Fibroblast of gingiva (primary cell): ENCODE results near the gene LRRC37A.
A peak's percentile ranks its signal among the peaks of the same experiment; 100 is the strongest.
"Not testable (repeated sequence)": the region's sequence is repeated elsewhere in the genome, so short reads cannot be mapped to it uniquely, and the experiment has no call there.

Experiments
- DNase-seq: peaks from one replicate; pipeline ENCODE4 v3.0.0-alpha.2; 2011; ENCODE audit warnings: low read depth

The LRRC37A gene

DNA sequence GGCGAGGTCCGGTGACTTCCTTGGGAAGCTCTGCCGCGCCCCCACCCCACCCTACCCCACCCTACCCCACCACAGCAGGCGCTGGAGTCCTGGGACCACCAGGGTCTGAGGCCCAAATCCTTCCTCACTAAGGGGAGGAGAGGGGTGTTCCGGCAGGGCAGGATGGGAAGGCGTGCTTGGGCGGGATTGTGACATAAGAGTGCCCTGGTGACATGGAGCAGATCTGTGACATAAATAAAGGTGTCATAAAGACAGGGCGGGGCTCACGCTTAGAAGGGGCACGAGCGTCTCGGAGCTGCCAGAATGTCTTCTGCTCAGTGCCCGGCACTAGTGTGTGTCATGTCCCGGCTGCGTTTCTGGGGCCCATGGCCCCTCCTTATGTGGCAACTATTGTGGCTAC is at the start of gene LRRC37A:
TSS of gene LRRC37A (plus strand) at position 301 of the 400 bp plus-strand sequence. CDS start at position 304, 3 bp downstream.
- not testable (repeated sequence) for DNase-seq

DNA sequence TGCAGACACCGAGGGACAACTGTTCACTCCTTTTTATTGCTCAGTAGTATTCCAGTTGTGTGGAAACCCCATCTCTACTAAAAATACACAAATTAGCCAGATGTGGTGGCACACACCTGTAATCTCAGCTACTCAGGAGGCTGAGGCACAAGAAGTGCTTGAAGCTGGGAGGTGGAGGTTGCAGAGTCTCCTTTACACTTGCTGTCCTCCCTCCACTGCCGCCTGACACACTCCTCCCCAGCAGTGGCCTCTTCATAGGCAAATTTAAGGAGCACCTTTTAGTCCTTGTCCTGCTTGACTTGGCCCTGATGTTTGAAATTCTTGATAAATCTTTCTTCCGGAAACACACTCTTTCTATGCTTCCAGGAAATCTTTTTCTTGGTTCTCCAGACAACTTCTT is 45.8 kb upstream of the LRRC37A start:
- not testable (repeated sequence) for DNase-seq

DNA sequence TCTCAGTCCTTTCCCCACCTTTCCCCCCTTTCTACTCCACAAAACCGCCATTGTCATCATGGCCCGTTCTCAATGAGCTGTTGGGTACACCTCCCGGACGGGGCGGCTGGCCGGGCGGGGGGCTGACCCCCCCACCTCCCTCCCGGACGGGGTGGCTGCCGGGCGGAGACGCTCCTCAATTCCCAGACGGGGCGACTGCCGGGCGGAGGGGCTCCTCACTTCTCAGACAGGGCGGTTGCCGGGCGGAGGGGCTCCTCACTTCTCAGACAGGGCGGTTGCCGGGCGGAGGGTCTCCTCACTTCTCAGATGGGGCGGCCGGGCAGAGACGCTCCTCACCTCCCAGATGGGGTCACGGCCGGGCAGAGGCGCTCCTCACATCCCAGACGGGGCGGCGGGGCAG is 42.1 kb upstream of the LRRC37A start:
- DNase-seq, result not testable (repeated sequence)

DNA sequence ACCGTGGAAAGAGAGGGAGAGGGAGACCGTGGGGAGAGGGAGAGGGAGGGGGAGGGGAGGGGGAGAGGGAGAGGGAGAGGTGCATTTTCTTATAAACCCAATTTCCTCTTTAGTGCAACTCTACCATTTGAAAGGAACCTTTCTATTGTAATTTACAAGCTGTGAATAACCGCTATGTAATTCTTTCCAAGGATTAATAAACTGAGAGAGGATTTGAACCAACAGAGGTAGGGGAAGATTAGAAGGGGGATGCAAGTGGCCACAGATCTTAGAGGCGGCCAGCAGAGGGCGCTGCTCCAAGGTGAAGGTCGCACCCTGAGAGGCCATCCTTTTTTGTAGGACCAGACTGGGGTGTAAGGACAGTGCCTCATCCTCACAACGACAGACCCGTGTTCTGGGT is 41.2 kb upstream of the LRRC37A start:
- DNase-seq, result peak; percentile 16

DNA sequence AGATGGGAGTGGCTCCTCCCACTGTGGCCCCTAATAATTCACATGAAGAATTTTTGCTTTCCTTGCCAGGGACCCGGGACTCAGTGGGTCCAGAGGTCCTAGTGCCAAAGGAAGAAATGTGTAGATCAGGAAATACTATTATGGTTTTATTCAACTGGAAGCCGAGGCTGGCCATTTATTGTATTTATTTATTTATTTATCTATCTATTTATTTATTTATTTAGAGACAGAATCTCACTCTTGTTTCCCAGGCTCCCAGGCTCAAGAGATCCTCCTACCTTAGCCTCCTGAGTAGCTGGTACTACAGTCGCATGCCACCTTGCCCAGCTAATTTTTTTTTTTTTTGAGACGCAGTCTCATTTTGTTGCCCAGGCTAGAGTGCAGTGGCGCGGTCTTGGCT is 40.7 kb upstream of the LRRC37A start:
- not testable (repeated sequence) for DNase-seq

DNA sequence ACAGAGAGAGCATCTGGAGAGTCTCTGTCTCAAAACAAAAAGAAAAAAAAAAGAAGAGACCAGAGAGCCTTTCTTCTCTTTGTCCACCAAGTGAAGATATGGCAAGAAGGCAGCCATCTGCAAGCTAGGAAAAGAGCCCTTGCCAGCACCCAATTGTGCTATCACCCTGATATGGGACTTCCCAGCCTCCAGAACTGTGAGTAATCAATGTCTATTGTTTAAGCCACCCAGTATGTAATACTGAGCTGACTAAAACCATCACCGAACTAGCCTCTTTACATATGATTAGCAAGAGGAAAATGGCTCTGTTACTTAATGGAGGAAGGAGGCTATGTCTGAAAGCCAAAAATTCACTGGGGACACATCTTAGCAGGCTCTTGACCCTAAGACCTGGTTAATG is 38.6 kb upstream of the LRRC37A start:
- not testable (repeated sequence) for DNase-seq

DNA sequence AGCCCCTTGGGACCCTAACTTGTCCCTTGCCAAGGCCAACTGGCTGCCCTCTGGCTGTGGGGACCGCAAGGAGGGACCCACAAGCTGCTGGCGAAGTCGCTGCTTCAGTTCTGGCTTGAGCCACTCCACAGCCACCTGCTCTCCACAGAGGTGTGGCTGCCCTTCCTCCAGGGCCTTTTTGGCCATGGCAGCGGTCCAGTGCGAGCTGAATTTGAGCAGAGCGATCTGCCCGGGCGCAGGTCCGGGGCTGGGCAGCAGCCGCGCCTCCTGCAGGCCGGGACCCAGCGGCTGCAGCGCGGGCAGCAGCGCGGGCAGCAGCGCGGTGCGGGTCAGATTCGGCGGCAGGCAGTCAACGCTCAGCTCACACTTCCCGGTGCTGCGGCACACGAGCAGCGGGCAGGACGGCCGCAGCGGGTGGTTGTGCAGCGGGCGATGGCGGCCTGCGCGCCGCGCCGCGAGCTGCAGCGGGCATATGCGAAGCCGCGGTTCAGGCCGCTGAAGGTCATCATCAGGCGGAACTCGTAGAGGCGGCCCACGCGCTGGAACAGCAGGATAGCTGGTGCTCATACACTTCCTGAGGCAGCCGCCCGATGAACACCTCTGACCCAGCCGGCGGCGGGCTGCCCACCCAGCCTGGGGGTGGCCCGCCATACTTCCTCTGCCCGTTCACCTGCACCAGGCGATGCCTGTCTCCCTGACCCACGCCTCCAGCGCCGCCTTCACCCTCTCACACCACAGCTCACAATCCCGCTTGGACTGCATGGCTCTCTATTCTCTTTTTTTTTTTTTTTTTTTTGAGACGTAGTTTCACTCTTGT is 34.9 kb upstream of the LRRC37A start:
- not testable (repeated sequence) for DNase-seq

DNA sequence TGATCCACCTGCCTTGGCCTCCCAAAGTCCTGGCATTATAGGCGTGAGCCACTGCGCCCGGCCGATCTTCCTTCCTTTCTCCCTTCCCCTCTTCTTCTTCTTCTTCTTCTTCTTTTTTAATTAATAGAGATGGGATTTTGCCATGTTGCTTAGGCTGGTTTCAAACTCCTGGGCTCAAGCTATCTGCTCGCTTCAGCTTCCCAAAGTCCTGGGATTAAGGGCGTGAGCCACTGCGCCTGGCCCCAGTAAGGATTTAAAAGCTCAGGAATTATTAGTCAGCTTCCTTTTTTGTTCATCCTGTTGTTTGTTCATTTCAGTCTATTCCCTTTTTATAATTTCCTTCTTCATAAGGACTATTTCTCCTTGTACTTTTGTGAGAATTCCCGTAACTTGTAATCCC is 32.7 kb upstream of the LRRC37A start:
- no peak for DNase-seq

DNA sequence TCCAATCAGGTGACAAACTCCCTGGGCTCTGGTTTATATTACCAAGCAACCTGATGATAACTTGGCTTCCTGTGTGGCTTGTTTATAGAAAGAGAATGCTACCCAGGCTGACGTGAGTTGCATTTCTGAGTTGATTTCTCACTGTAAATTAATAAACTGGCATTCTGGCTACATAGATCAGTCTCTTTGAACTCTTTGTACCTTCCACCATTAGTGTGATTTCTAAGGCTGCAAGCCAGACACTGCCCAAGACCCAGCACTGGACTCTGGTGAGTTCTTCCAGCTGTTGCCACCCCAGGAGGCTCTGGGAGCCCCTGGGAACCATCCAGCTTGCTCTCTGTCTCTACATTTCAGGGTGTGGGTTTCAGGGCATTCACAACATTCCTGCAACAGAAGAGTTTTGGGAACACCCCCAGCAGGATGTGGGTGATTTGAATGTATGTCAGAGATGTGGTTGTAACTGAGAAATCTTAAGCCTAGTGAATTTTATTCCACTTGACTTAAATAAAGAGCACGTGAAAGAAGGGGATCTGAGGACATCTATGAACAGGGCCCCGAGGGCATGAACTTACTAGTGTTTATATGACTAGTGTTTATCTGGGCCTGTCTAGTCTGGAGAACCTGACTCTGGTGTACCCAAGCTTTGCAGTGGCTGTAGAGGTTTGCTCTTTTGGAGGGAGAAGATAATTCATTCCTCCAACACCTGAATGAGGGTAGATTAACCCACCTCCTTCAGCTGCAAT is 30.3 kb upstream of the LRRC37A start:
- DNase-seq, result peak; percentile 63

DNA sequence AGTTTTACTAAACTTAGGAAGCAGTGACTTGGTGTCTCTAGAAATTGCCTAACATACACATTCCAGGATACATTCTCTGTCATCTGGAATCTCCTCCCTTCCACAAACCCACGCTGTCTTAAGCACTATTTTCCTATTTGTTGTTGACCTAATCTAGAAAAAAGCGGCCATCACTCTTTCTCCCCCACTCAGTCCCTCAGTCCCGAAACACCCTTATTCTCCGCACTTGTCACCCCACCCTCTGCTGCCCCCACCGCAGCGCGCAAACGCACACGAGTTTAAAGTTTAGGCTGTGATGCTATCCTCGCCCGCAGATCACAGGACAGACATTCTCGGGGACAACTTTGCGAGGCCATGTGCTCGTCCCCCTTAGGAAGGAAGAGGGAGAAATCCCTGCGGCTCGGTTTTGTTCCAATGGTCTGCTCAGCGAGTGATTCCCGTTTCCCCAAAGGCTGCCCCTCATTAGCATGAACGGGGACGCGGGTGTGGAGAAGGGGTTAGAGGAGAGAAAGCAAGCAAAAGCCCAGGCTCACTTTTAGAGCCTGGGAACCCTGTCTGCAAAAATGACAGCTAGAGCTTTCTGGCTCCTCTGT is 28.8 kb upstream of the LRRC37A start:
- peak; percentile 34 for DNase-seq

DNA sequence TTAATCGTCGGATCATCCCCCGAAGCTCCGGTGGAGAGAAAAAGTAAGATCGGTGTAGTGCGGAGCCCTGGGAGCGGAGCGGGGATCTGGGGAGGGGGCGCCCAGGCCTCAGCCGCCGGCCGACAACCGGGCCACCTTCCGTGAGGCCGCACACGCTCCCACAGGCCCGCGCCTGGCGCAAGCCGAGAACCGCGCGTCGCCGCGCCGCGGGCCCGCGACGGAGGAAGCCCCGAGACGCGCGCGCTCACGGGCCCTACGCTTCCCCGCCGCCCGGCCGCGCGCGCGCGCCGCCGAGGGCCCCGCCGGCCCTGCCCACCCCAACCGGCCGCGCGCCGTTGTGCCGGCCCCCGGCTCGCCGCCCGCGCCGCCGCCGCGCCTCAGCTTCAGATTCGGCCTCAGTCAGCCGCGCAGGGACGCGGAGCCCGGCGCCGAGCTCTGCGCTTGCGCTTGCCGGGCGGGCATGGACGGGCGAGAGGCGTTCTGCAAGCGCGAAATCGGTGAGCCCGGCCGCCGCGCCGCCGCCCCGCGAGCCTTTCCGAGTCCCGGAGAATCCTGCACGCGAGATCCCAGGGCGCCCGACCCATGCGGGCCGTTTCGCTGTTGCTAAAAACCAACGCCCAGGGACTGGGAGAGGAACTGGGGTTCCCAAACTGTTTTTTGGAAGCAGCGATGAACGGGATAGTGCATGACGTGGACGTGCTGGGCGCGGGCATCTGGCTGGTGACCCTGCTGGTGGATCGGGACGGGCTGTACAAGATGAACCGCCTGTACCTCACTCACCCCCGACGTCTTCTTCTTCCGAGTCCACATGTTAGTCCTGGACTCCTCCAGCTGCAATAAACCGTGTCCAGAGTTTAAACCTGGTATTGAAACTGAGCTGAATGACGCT is 28.0 kb upstream of the LRRC37A start:
- DNase-seq, result peak; percentile 82

DNA sequence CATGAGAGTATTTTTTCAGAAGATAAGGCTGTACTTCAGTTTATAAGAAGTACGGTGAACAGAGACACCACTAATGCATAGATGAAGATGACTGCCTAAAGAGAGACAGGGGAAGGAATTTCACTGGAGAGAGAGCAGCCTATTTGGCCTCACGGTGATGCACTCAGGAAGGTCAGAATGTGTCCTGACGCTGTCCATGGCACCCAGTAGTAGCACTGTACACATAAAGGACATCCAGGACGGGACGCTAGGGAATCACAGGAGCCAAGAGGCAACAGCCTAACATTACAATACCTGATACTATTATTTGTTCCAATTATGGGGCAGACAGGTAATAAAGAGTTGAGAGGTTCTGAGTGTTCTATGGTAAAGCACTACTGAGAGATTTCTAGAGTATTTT is 24.9 kb upstream of the LRRC37A start:
- no peak for DNase-seq

DNA sequence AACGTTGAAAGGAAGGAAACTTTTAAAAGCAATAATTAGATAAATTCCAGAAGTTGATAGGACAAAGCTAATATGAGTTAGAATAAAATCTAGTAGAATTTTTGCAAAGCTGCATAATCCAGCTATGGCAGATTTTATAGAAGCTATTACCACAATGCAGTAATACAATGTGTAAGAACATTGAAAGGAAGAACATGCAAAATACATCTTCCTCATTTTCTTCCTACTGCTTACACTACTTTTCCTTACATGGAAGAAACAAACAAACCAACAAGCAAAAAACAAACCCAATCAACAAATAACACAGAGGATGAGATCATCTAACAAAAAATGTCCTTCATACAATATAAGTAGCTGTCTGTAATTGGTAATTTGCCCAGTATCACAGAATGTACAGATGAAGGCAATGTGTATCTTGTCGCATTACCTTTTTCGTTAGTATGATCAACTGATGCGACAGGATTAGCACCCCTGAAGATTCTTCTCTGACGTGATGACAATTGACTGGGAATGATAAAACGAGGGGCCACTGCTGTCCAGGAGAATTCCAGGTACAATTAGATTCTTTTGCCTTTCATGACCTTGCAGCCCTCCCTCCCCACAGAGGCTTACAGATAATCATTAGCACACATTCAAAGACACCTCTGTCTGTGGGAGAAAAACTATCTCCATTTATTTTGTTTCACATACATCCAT is 21.2 kb upstream of the LRRC37A start:
- no peak for DNase-seq

DNA sequence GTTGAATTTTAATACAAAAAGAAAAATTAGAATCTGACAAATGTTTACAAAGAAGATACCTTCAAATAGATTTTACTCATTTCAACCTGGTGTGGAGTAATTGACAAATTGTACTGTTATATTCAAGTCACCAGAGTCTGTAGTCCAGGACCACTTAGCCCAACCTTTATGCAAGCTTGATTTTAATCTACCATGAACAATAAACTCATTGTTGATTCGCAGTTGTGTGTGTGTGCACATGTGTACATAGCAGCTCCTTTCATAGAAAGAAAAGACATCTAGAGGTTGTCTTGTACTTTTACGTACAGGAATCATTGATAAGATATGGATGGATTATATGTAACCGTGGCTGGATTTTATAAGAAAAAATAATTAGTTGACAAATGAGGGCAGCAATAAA is 20.7 kb upstream of the LRRC37A start:
- no peak for DNase-seq

DNA sequence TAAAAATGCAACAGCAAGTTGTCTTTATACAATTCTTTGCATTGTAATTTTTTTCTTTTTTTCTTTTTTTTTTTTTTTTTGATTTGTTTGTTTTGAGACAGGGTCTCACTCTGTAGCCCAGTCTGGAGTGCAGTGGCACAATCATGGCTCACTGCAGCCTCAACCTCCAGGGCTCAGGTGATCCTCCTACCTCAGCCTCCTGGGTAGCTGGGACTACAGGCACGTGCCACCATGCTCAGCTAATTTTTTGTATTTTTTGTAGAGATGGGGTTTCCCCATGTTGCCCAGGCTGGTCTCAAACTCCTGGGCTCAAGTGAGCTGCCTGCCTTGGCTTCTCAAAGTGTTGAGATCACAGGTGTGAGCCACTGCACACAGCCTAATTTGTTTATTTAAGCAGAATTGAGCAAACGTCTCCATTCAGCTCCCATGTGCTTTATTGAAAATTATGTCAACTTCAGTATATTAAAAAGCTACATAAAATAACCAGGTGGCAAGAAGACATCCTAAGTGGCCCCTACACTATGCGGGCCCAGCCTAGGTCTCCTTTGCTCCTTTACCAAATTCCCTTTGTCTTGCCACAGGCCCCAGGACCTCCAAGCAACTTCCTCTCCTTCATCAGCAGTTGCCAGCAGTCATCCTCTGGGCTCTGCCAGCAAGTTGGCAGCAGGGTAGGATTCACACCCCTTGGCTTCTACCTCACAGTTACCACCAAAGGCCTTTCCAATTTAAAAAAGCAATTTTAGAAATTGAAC is 18.0 kb upstream of the LRRC37A start:
- not testable (repeated sequence) for DNase-seq

DNA sequence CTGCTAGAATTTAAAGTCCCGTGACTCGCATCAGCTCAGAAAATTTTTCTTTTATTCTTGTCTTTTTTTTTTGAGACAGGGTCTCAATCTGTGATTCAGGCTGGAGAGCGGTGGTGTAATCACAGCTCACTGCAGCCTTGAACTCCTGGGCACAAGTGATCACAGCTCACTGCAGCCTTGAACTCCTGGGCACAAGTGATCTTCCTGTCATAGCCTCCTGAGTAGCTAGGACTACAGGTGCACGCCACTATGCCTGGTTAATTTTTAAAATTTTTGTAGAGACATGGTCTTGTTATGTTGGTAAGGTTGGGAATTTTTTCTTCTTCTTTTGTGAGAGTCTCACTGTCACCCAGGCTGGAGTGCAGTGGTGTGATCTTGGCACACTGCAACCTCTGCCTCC is 13.6 kb upstream of the LRRC37A start:
- not testable (repeated sequence) for DNase-seq

DNA sequence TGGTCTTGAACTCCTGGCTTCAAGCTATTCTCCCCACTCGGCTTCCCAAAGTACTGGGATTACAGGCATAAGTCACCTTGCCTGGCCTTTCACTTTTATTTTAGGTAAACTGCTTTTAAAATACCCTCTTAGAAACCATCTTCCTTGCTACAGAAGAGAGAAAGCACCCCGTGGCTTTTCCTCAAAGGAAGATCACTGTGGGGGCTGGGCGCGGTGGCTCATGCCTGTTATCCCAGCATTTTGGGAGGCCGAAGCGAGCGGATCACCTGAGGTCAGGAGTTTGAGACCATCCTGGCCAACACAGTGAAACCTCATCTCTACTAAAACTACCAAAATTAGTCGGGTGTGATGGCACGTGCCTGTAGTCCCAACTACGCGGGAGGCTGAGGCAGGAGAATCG is 12.3 kb upstream of the LRRC37A start:
- DNase-seq, result not testable (repeated sequence)

DNA sequence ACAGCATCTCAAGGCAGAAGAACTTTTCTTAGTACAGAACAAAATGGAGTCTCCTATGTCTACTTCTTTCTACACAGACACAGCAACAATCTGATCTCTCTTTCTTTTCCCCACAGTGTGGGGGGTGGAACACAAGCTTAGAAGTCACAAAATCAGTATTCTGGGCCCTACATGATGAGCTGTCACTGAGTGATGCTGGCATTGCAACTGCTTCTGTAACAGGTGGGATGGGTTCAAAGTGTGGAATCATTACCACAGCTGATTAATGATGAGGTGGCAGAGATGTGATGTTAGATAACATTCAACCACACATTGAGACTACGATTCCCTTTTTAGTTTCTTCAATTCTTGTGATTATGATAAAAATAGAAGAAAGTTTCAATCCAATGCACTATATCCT is 10.5 kb upstream of the LRRC37A start:
- not testable (repeated sequence) for DNase-seq

DNA sequence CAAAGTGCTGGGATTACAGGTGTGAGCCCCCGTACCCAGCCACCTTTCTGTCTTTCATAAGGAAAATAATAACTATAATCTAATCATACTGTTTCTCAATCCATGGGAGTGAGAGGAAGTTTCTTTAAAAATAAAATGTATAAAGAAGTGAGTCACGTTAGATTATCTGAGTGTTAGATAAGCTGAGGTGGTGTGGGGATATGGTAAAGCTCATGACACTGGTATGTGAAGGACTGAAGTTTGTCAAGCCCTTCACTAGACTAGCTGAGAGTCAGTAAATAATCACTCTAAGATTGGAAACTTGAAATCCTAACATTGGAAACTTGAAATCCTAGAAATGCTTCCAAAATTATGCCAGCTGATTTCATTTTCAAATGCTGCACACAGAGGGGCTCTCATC is 9.4 kb upstream of the LRRC37A start:
- DNase-seq, result not testable (repeated sequence)

DNA sequence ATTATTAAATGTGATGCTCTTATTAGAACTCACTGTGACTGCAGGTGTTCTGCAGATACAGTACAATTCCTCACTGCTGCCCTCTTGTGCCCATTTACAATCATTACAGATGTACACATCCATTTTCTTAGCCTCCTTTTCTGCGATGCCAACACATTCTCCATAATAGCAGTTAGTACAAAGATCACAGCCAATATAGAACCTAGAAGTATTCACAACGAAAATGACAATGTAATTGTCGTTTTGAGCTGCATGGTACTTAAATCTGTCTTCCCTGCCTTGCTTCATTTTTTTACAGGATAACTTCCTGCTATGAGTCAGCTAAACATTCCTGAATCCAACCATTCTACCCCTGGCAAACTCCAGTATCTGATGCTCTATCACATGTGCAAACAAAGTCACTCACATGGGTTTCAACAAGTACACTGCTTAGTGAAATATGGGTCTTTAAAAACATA is 8.1 kb upstream of the LRRC37A start:
- peak; percentile 38 for DNase-seq
